ENCODE measurements around the gene NMNAT3. TPM values are rescaled to one million over a fixed set of nuclear protein-coding genes. Genes with fewer than 3 reads are reported as not detected.

Gene NMNAT3
- total RNA-seq, 1 experiment from 2014 or later: not detected

DNA sequence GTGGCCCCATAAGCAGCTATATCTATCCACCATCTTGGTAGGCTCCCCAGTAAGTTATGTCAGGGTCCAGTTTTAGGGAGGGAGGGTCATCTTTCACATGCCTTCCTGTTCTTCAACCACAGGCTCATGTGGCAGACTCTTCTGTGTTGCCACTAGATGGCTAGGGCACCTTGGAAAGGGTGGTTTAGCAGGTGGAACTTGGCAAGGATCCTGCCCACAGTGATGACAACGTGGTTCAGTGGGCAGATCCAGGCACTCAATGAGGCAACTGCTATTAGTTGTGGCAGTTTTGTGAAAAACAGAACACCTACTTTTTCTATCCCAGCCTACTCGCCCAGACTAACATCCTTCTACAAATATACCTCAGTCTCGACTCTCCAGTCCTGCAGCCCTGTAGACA lies 131.0 kb downstream of the NMNAT3 start:
- DNase-seq (ENCODE audit: low read depth): no peak

- DNase-seq (ENCODE audit: low read depth): no peak
Measured at GRCh38 chr3:139541532-139542288, 136.1 kb downstream of the NMNAT3 start.

- DNase-seq (ENCODE audit: low read depth): no peak
Measured at GRCh38 chr3:139540651-139541531, 136.9 kb downstream of the NMNAT3 start.

- DNase-seq (ENCODE audit: low read depth): no peak
Measured at GRCh38 chr3:139538733-139539132, 139.0 kb downstream of the NMNAT3 start.

GRCh38 chr3:139537795-139538621 lies 139.8 kb downstream of the NMNAT3 start:
- no peak for DNase-seq (ENCODE audit: low read depth)

- peak; percentile 80 for DNase-seq (ENCODE audit: low read depth)
Measured at GRCh38 chr3:139537361-139537760, 140.4 kb downstream of the NMNAT3 start.

DNA sequence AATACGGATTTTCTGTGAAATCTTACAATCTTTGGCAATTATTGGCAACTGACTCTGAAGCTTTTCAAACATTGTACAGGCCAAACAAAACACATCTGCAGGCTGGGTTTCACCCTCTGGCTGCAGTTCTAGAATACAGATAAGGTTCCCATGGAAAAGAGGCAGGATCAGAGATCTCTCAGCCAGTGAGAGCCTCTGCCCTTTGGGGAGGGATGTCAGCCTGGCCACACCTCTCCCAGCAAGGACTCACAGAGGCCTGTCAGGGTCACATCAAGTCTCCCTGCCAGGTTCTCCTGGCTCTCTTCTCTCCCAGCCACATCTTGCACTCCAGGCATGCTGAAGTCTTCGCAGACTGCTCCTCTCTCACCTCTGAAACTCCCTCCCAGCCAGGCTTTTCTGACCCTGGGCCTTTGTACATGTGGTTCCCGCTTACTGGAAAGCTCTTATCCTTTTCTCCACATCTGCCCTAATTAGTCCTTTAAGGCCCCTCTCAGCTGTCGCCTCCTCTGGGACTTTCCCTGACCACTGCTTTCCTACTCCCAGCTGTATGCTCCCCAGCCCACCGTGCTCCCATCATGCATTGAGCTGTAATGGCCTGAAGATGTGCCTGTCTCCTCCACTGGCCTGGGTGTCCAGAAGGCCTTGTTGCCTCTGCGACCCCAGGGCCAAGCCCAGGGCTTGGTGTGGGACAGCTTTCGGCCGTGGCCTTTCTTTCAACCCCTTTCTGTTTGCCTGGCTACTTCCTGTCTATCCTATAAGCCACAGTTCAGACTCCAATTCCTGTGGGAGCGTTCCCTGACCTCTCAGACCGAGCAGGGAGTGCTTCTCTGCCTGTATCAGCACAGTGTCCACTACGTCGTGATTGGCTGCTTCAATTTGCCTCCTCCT lies 142.5 kb downstream of the NMNAT3 start:
- peak; percentile 26 for DNase-seq (ENCODE audit: low read depth)

DNA sequence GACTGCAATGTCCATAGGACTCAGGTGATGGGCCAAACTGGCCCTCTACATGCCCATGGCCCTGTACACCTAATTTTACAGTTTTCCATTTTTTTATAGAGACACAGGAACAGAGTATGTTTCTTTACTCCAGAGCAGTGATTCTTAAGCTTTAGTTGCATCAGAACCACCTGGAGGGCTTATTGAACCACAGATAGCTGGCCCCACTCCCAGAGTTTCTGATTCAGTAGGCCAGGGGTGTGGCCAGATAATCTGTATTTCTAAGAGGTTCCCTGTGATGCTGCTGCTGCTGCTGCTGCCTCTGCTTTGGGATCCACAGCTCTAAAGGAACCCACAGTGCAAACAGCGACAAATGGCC lies 143.3 kb downstream of the NMNAT3 start:
- DNase-seq (ENCODE audit: low read depth): peak; percentile 79

DNA sequence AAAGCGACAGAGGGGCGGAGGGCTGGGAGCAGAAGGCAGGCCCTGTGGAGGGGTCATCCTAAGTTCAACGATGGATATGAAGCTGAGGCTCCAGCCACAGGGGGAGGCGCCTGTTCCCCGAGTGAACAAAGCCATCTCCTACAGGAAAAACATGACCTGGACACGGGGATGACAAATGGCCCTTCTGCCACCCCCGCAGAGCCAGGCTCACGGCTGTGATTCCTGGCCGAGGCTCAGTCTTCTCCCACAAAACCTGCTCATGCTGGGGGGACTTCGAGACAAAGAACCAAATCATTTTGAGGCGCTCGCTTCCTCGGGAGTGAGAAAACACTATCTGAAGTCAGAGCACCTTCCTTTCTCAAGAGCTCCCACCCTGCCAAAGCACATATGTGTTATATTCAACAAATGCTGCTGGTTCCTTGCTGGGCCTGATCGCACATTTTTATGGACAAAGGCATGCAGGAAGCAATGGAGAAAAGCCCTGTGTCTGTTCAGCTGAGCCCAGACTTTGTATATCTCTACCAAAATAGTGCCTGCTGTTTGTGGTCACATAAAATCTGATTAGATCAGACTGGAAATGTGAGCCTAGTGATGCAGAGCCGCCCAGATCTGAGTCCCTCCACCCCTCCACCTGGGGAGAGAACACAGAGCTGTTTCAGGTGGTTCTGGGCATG lies 143.9 kb downstream of the NMNAT3 start:
- DNase-seq (ENCODE audit: low read depth): peak; percentile 58

- no peak for DNase-seq (ENCODE audit: low read depth)
Measured at GRCh38 chr3:139532976-139533375, 144.8 kb downstream of the NMNAT3 start.

GRCh38 chr3:139530717-139531116 lies 147.1 kb downstream of the NMNAT3 start:
- no peak for DNase-seq (ENCODE audit: low read depth)

DNA sequence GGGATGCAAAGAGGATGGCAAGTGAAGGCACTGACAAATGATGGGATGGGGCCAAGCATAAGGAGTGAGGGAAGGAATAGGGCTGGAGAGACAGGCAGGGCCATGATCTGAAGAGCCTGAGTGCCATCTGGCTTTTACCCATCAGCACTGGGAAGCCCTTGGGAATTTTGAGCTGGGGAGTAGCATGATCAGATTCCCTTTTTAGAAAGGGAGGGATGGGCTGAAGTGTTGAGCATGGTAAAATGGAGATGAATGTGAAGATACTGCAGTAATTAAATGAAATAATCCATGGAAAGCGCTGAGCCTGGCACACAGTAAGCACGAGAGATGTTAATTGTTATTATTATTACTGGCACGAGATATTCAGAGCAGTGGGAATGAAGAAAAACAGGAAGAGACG lies 148.1 kb downstream of the NMNAT3 start:
- no peak for DNase-seq (ENCODE audit: low read depth)

DNA sequence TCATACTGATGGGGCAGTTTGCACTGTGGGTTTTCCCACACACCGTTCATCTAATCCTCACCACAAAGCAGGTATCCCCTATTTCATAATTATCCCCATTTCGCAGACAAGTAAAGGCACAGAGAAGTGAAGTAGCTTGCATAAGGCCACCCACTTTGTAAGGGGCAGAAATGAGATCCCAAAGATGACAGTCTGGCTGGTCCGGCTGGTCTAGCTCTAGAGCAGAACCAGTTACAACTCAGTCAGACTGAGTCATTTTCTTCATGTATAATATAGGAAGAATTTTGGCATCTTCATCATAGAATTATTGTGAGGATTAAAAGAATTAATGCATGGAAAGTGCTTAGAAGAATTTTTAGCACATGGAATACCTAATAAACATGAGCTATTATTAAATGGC lies 148.8 kb downstream of the NMNAT3 start:
- no peak for DNase-seq (ENCODE audit: low read depth)

DNA sequence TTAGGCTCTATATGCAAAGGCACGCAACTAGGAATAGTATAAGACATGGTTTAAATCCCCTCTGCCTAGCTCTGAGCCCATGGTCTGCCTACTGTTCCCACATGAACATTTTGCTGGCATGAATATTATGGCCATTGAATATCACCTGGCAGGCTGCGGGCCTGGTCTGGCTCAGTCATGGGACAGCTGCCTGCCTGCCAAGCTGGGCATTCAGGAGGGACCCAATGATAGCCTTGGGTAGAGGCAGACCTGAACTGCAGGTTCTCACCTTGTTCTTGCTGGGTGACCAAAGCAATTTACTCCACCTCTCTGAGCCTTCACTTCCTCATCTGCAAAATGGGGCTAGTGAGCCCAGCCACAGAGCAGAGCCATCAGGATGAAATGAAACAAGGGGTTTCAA lies 149.5 kb downstream of the NMNAT3 start:
- DNase-seq (ENCODE audit: low read depth): no peak

DNA sequence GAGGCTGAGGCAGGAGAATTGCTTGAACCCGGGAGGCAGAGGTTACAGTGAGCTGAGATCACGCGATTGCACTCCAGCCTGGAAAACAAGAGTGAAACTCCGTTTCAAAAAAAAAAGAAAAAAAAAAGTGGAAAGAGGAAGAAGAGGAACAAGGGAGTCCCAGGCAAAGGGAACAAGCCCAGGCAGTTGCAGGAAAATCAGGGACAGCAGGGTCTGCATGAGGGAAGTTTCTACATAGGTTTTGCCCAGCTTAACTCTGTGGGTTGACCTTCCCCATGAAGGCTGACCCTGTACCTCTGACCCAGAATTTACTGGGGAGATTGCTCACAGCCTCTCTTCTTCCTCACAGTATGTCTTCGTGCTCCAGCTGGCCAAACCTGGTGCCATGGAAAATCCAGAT lies 150.5 kb downstream of the NMNAT3 start:
- DNase-seq (ENCODE audit: low read depth): no peak

DNA sequence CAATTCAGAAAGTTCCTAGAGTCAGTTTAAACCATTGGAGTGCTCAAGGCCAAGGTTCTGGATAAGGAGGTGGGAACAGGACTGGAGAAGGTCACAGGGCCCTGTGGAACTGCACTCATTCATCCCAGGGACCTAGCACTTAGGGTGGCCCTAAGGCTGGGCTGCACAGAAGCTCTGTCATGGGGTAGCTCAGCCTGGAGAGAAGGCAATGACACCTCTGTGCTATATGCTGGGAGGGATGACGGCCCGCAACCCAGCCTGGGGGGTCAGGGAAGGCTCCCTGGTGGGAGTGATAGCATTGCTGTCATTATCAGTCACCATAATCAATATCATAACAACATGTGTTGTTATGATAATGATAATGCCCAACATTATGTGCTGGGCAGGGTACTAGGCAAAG lies 151.6 kb downstream of the NMNAT3 start:
- no peak for DNase-seq (ENCODE audit: low read depth)

- DNase-seq (ENCODE audit: low read depth): no peak
Measured at GRCh38 chr3:139524841-139525636, 152.7 kb downstream of the NMNAT3 start.

GRCh38 chr3:139523718-139524117 lies 154.1 kb downstream of the NMNAT3 start:
- DNase-seq (ENCODE audit: low read depth): no peak

DNA sequence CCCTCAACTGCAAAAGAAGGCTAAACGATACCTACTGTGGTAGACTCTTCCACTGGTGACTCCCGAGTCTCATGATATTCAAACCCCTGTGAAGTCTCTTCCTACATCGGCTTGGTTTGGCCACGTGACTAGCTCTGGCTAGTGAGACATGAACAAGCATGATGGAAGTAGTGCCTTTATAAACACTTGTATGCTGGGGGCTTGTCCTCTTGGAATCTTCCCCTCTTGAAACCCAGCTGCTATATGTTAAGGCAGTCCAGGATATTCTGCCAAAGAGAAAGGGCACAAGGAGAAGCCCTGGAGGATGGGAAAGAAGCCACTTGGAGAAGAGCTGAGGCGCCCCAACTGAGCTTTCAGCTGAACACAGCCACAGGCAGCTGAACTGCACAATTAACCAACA lies 154.6 kb downstream of the NMNAT3 start:
- no peak for DNase-seq (ENCODE audit: low read depth)

All from HT1080 (cell line).